Measurements from ENCODE around the gene RCN1. TPM values are rescaled to one million over a fixed set of nuclear protein-coding genes. Genes with fewer than 3 reads are reported as not detected.

RCN1 gene
- total RNA-seq, 1 donor from 2014 or later = 174 TPM

DNA sequence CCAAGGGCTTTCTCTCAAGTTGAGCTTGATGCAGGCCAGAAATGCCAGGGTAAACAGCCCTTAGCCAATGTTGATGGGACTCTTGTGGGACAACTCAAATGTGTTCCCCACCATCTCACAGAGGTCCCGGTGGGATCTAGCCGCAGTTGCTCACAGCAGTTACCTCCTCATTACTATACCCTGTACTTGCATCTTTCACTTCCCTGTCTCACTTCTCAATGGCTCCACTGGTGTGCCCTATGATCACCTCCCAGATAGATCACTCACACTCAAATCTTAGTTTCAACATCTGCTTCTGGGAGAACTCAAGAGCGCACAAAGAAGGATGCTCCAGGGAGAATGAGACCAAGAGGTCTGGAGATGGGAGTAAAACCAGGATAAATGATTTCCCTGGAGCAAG is 47.0 kb downstream of the RCN1 start:
- no peaks in the 10 kb centered on the region for H3K27me3 Mint-ChIP-seq (ENCODE audit: unreplicated experiment)
- H3K36me3 Mint-ChIP-seq (ENCODE audit: unreplicated experiment) = no peaks in the 10 kb centered on the region
- H3K27ac Mint-ChIP-seq (ENCODE audit: unreplicated experiment) = no peak overlapping the region
- peaks cover 7% of the 10 kb centered on the region for H3K4me1 Mint-ChIP-seq (ENCODE audit: unreplicated experiment)
- no peak for DNase-seq (ENCODE audit: extremely low spot score, unreplicated experiment)
- H3K4me3 Mint-ChIP-seq (ENCODE audit: unreplicated experiment) = no peak overlapping the region
- TF ChIP-seq, protein P1, sequence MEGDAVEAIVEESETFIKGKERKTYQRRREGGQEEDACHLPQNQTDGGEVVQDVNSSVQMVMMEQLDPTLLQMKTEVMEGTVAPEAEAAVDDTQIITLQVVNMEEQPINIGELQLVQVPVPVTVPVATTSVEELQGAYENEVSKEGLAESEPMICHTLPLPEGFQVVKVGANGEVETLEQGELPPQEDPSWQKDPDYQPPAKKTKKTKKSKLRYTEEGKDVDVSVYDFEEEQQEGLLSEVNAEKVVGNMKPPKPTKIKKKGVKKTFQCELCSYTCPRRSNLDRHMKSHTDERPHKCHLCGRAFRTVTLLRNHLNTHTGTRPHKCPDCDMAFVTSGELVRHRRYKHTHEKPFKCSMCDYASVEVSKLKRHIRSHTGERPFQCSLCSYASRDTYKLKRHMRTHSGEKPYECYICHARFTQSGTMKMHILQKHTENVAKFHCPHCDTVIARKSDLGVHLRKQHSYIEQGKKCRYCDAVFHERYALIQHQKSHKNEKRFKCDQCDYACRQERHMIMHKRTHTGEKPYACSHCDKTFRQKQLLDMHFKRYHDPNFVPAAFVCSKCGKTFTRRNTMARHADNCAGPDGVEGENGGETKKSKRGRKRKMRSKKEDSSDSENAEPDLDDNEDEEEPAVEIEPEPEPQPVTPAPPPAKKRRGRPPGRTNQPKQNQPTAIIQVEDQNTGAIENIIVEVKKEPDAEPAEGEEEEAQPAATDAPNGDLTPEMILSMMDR (IDR thresholded peaks at IDR 0.05) = no peak
- H3K9me3 Mint-ChIP-seq (ENCODE audit: unreplicated experiment) = no peaks in the 10 kb centered on the region

DNA sequence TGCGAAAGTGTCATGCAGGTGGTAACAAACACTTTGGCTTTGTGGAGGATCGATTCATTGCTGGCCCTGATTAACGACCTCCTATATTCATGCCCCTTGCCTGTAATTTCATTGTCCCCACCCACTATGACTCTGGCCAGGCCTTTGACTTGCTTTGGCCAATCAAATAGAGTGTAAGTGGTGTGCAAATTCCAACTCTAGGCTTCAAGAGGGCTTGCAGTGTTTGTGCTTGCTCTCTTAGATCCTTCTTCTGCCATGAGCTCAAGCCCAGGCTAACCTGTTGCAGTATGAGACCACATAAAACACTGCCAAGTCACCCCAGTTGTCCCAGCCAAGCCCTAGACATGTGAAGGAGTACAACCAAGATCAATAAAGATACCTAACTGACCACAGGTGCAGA is 48.0 kb downstream of the RCN1 start:
- no peak overlapping the region for H3K27ac Mint-ChIP-seq (ENCODE audit: unreplicated experiment)
- DNase-seq (ENCODE audit: extremely low spot score, unreplicated experiment) = no peak
- H3K9me3 Mint-ChIP-seq (ENCODE audit: unreplicated experiment) = no peaks in the 10 kb centered on the region
- no peak overlapping the region for H3K4me3 Mint-ChIP-seq (ENCODE audit: unreplicated experiment)
- peaks cover 7% of the 10 kb centered on the region for H3K4me1 Mint-ChIP-seq (ENCODE audit: unreplicated experiment)
- TF ChIP-seq, protein P1 (IDR thresholded peaks at IDR 0.05) = no peak
- H3K36me3 Mint-ChIP-seq (ENCODE audit: unreplicated experiment) = no peaks in the 10 kb centered on the region
- no peaks in the 10 kb centered on the region for H3K27me3 Mint-ChIP-seq (ENCODE audit: unreplicated experiment)

DNA sequence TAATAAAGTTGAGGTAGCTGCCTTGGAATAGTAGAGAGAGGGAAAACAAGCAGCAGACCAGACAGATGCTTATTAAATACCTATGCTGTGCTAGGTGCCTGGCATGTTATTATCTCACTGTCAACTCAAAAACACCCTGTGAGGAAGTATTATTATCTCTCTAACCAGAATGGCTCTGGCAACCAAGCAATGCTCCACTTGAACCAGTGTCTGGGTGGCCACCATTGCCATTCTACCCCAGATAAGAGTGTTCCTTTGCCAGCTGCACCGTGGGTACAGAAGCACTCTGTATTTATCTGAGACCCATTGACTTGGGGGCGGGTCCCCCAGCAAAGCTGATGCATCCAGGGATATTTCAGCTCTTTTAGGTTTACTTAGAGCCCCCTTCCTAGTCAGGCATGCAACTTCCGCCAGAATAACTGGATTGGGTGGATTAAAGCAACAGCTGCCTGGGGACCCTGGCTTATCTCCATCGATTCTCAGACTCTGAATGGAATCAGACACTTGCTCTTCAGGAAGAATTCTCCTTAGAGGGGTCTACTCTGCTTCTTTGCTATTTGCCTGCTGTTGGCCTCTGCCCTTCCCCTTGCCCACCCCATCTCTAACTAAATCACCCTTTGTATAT is 49.1 kb downstream of the RCN1 start:
- H3K4me3 Mint-ChIP-seq (ENCODE audit: unreplicated experiment) = no peak overlapping the region
- TF ChIP-seq, protein P1 (IDR thresholded peaks at IDR 0.05) = no peak
- H3K36me3 Mint-ChIP-seq (ENCODE audit: unreplicated experiment) = no peaks in the 10 kb centered on the region
- no peak for DNase-seq (ENCODE audit: extremely low spot score, unreplicated experiment)
- no peaks in the 10 kb centered on the region for H3K27me3 Mint-ChIP-seq (ENCODE audit: unreplicated experiment)
- no peaks in the 10 kb centered on the region for H3K9me3 Mint-ChIP-seq (ENCODE audit: unreplicated experiment)
- no peak overlapping the region for H3K27ac Mint-ChIP-seq (ENCODE audit: unreplicated experiment)
- peaks cover 7% of the 10 kb centered on the region for H3K4me1 Mint-ChIP-seq (ENCODE audit: unreplicated experiment)

DNA sequence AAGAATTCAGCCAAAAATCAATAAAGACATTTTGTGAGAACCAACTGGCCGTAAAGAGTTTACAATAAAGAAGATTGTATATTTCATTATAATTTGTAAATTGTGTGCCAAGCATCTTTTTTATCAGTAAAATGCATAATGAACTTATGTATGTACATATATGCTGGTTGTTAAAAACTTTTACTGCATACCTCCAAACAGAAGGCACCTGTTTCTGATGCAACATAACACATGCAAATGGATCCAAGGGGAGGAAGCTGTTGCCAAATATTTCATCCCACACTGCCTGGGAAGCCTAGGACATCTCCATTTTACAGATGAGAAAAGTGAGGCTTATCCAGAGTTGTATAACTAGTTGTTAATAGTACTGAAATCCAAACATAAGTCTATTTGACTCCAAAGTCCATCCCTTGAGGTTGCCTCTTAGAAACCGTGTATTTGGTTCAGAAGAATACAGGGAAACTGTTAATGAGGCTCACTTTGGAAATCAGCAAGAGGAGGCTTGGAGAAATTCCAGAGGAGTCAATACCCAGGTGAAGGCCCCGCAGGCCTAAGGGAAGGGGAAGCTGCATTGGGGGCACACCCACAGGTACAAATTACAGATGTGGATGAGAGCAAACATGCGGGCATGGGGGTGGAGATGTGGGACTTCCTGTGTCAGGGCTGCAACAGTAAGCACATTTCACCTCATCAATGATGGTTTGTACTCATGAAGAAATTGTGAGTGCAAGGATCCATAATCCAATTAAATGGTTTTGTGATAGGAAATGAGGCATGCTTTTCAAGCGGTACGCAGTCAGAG is 51.1 kb downstream of the RCN1 start:
- DNase-seq (ENCODE audit: extremely low spot score, unreplicated experiment) = no peak
- Mint-ChIP-seq H3K27ac (ENCODE audit: unreplicated experiment) (no peak overlapping the region), H3K27me3 (ENCODE audit: unreplicated experiment) (peaks cover 3% of the 10 kb centered on the region), H3K36me3 (ENCODE audit: unreplicated experiment) (no peaks in the 10 kb centered on the region), H3K4me1 (ENCODE audit: unreplicated experiment) (peaks cover 6% of the 10 kb centered on the region), H3K4me3 (ENCODE audit: unreplicated experiment) (no peak overlapping the region), H3K9me3 (ENCODE audit: unreplicated experiment) (no peaks in the 10 kb centered on the region)
- TF ChIP-seq, protein P1 (IDR thresholded peaks at IDR 0.05) = no peak

DNA sequence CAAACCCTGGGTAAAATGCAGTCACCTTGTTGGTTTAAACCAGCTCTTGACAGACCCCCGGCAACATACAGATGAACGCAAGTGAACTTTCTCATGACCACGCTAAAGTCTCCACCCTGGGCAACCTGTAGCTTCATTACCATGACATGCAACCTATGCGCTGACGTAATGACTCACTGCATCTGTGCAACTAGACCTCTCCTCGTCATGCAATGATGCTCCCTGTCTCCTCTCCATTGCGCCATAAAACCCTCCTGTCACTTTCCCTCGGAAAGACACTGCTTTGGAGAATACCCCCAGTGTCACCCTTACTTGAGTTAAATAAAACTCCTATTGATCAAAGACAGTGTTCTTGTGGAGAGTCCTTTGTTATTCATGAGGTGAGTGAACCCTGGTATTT is 52.5 kb downstream of the RCN1 start:
- Mint-ChIP-seq H3K27me3 (ENCODE audit: unreplicated experiment) (peaks cover 5% of the 10 kb centered on the region), H3K27ac (ENCODE audit: unreplicated experiment) (no peak overlapping the region)

More for the DNA sequence above, 52.5 kb downstream of the RCN1 start:
- Mint-ChIP-seq H3K4me1 (ENCODE audit: unreplicated experiment) (no peaks in the 10 kb centered on the region), H3K9me3 (ENCODE audit: unreplicated experiment) (no peaks in the 10 kb centered on the region), H3K4me3 (ENCODE audit: unreplicated experiment) (no peak overlapping the region), H3K36me3 (ENCODE audit: unreplicated experiment) (no peaks in the 10 kb centered on the region)
- no peak for DNase-seq (ENCODE audit: extremely low spot score, unreplicated experiment)
- TF ChIP-seq, protein P1 (IDR thresholded peaks at IDR 0.05) = no peak

All from osteocyte (in vitro differentiated cells).